ENCODE data around the gene KLHL7.

DNA sequence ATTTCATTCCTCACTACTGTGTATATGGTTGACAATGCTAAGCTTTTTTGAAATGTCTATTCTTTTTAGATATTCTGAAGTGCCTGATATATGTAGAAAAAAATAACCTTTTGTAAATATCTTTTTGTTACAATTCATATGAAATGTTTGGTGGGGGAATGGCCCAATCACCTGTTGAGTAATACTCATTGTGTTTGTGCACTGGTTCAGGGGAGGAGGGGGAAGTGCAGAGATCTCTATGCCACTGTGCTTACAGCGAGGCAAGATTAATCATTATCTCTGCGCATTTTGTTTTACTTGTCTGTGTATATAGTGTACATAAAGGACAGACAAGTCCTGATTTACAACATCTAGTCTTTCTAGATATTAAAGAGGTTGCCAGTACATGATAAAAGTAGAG lies 101.4 kb downstream of the KLHL7 start:
- TF ChIP-seq EZH2 (IDR thresholded peaks at IDR 0.05; ENCODE audit: insufficient read depth, poor library complexity, severe bottlenecking) (no peak), EZH2phosphoT487 (IDR thresholded peaks at IDR 0.05; ENCODE audit: insufficient read depth, low read depth) (no peak)
